Calu3 (cell line): ENCODE data around the gene PRSS33. TPM values are rescaled to one million over a fixed set of nuclear protein-coding genes. Genes with fewer than 3 reads are reported as not detected.

ENCODE experiments used
- BruUV-seq: library from RNA; stranded (reverse); fragments of 400-500 nt; replicated peaks from 2 replicates; lab custom pipeline; 2021; lab: Mats Ljungman, UMichigan
- CTCF ChIA-PET: fragments of 300-600 bp; sonication (Branson Sonifier 250); formaldehyde crosslinking; loops from one replicate; lab custom pipeline; 2022; ENCODE audit warnings: antibody characterized with exemption; lab: Charles Lee
- DNase-seq: peaks from one replicate; pipeline ENCODE4 v3.0.0; 2022
- H3K27ac Mint-ChIP-seq: one replicate; pipeline ENCODE4 v1.8.0; 2022; ENCODE audit warnings: mixed read lengths; ENCODE audit not compliant: unreplicated experiment
- H3K27me3 Mint-ChIP-seq: one replicate; pipeline ENCODE4 v1.8.0; 2022; ENCODE audit warnings: mixed read lengths; ENCODE audit not compliant: unreplicated experiment
- H3K36me3 Mint-ChIP-seq: one replicate; pipeline ENCODE4 v1.8.0; 2022; ENCODE audit warnings: mild to moderate bottlenecking, moderate library complexity, mixed read lengths; ENCODE audit not compliant: insufficient read depth, unreplicated experiment
- H3K4me1 Mint-ChIP-seq: one replicate; pipeline ENCODE4 v1.8.0; 2022; ENCODE audit warnings: mild to moderate bottlenecking, low read depth, mixed read lengths; ENCODE audit not compliant: unreplicated experiment
- H3K4me3 Mint-ChIP-seq: one replicate; pipeline ENCODE4 v1.8.0; 2022; ENCODE audit warnings: mild to moderate bottlenecking, low read depth, moderate library complexity, mixed read lengths; ENCODE audit not compliant: unreplicated experiment
- H3K9me3 Mint-ChIP-seq: one replicate; pipeline ENCODE4 v1.8.0; 2022; ENCODE audit warnings: low read depth, mixed read lengths; ENCODE audit not compliant: unreplicated experiment
- intact Hi-C: fragments of 100-400 bp; cut with micrococcal nuclease; formaldehyde crosslinking; loops from one replicate; pipeline ENCODE4 v1.10.0; 2022; ENCODE audit not compliant: unreplicated experiment
- total RNA-seq: library from RNA; stranded (reverse); gene quantifications from 2 replicates; pipeline ENCODE4 v1.2.3, GENCODE V29; 2022
- TF ChIP-seq, protein P1 (sequence below): fragments of 200-600 bp; IDR thresholded peaks from one replicate; pipeline ENCODE4 v1.8.0; 2022; ENCODE audit warnings: antibody characterized with exemption; ENCODE audit not compliant: unreplicated experiment

Gene PRSS33
- total RNA-seq, 1 experiment from 2014 or later = 13.2 TPM

DNA sequence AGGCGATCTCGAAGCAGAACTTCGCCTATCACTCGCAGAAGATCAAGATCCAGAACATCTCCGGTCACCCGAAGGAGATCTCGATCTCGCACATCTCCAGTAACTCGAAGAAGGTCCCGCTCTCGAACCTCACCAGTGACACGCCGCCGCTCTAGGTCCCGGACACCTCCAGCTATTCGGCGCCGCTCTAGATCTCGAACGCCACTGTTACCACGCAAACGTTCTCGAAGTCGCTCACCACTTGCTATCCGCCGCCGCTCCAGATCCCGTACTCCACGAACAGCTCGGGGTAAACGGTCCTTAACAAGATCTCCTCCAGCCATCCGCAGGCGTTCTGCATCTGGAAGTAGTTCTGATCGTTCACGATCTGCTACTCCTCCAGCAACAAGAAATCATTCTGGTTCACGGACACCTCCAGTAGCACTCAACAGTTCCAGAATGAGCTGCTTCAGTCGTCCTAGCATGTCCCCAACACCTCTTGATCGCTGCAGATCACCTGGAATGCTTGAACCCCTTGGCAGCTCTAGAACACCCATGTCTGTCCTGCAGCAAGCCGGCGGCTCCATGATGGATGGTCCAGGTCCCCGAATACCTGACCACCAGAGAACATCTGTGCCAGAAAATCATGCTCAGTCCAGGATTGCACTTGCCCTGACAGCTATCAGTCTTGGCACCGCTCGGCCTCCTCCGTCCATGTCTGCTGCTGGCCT is 20.8 kb downstream of the PRSS33 start:
- intact Hi-C loops = no loop called here
- Mint-ChIP-seq H3K27me3 (no peaks in the 10 kb centered on the region), H3K4me1 (peaks cover 35% of the 10 kb centered on the region), H3K36me3 (peaks cover 100% of the 10 kb centered on the region), H3K9me3 (peaks cover 8% of the 10 kb centered on the region), H3K4me3 (no peak overlapping the region), H3K27ac (peak overlapping the region; percentile 64)
- TF ChIP-seq, protein P1, sequence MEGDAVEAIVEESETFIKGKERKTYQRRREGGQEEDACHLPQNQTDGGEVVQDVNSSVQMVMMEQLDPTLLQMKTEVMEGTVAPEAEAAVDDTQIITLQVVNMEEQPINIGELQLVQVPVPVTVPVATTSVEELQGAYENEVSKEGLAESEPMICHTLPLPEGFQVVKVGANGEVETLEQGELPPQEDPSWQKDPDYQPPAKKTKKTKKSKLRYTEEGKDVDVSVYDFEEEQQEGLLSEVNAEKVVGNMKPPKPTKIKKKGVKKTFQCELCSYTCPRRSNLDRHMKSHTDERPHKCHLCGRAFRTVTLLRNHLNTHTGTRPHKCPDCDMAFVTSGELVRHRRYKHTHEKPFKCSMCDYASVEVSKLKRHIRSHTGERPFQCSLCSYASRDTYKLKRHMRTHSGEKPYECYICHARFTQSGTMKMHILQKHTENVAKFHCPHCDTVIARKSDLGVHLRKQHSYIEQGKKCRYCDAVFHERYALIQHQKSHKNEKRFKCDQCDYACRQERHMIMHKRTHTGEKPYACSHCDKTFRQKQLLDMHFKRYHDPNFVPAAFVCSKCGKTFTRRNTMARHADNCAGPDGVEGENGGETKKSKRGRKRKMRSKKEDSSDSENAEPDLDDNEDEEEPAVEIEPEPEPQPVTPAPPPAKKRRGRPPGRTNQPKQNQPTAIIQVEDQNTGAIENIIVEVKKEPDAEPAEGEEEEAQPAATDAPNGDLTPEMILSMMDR = no peak
- CTCF ChIA-PET = no interaction called here
- BruUV-seq = no TSS peak
- DNase-seq = no peak

GRCh38 chr16:2765462-2766404 is 21.6 kb downstream of the PRSS33 start:
- DNase-seq = no peak
- H3K9me3 Mint-ChIP-seq = peaks cover 8% of the 10 kb centered on the region
- peaks cover 100% of the 10 kb centered on the region for H3K36me3 Mint-ChIP-seq
- CTCF ChIA-PET = no interaction called here
- BruUV-seq = no TSS peak
- peaks cover 35% of the 10 kb centered on the region for H3K4me1 Mint-ChIP-seq
- no peak overlapping the region for H3K4me3 Mint-ChIP-seq
- H3K27ac Mint-ChIP-seq = peak overlapping the region; percentile 64
- H3K27me3 Mint-ChIP-seq = no peaks in the 10 kb centered on the region
- TF ChIP-seq, protein P1 = no peak
- intact Hi-C loops = no loop called here

DNA sequence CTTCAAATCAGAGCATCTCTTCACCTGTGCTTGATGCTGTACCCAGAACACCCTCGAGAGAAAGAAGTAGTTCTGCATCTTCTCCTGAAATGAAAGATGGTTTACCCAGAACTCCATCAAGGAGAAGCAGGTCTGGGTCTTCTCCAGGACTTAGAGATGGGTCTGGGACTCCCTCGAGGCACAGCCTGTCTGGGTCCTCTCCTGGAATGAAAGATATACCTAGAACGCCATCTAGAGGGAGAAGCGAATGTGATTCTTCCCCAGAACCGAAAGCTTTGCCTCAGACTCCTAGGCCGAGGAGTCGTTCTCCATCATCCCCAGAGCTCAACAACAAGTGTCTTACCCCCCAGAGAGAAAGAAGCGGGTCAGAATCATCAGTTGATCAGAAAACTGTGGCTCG is 22.6 kb downstream of the PRSS33 start:
- no peaks in the 10 kb centered on the region for H3K27me3 Mint-ChIP-seq
- no peak overlapping the region for H3K4me3 Mint-ChIP-seq
- BruUV-seq = no TSS peak
- H3K9me3 Mint-ChIP-seq = peaks cover 8% of the 10 kb centered on the region
- no peak for DNase-seq
- TF ChIP-seq, protein P1 = no peak
- CTCF ChIA-PET = no interaction called here
- intact Hi-C loops = no loop called here
- H3K27ac Mint-ChIP-seq = peak overlapping the region; percentile 64
- peaks cover 100% of the 10 kb centered on the region for H3K36me3 Mint-ChIP-seq
- peaks cover 39% of the 10 kb centered on the region for H3K4me1 Mint-ChIP-seq

DNA sequence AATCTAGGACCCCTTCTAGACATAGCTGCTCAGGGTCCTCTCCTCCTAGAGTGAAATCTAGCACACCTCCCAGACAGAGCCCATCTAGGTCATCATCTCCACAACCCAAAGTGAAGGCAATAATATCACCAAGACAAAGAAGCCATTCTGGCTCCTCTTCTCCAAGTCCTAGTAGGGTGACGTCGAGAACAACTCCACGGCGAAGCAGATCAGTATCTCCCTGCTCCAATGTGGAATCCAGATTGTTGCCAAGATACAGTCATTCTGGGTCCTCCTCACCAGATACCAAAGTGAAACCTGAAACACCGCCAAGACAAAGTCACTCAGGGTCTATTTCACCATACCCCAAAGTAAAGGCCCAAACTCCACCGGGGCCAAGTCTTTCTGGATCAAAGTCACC is 24.2 kb downstream of the PRSS33 start:
- Mint-ChIP-seq H3K36me3 (peaks cover 100% of the 10 kb centered on the region), H3K27me3 (no peaks in the 10 kb centered on the region), H3K27ac (peak overlapping the region; percentile 57), H3K9me3 (peaks cover 8% of the 10 kb centered on the region), H3K4me1 (peaks cover 33% of the 10 kb centered on the region), H3K4me3 (peak overlapping the region; percentile 17)
- no TSS peak for BruUV-seq
- DNase-seq = no peak
- TF ChIP-seq, protein P1 = no peak
- intact Hi-C loops = no loop called here
- CTCF ChIA-PET = interaction anchor here (0.7 kb wide), 1 partner anchor 35 kb away, joined by 3 read pairs; the partner anchor contains the start of gene PRSS41
